ENCODE measurements around the gene UBLCP1.
"Not testable (repeated sequence)": the region's sequence is repeated elsewhere in the genome, so short reads cannot be mapped to it uniquely, and the experiment has no call there.

The UBLCP1 gene

DNA sequence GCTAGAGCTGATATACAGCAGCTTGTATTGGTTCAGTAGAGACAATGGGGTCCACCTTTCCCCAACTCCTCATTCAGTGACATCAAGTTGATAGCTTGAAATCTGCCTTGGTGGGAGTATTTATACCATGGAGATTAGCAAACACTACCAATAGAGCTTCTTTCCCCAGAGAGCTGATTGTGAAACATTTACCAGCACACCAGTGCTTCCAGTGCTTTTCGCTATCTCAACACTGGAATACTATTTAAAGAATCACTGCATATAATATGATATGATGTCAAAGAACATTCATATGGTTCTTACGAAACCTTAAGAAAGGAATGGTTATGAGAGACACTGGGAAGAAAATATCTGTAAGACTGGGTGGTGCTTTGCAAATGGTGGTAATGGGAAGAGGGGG lies 31.9 kb upstream of the UBLCP1 start:
- H3K4me1 ChIP-seq (ENCODE audit: control extremely low read depth in 1 of 4, control insufficient read depth in 4 of 4, insufficient read depth in 4 of 4, low read length in 3 of 4) = no peaks in the 10 kb centered on the region
- no peaks in the 10 kb centered on the region for H3K27me3 ChIP-seq (replicated peaks in 2 of 5; ENCODE audit: control insufficient read depth in 4 of 5, insufficient read depth in 5 of 5, low read length in 4 of 5)
- CTCF ChIA-PET = interaction anchor here (1.0 kb wide), 1 partner anchor 16 kb away, joined by 3 read pairs; no protein-coding TSS in a partner anchor
- POLR2A ChIA-PET = no interaction called here
- H3K4me3 ChIP-seq (ENCODE audit: control insufficient read depth in 1 of 7, extremely low read depth in 1 of 7, insufficient read depth in 4 of 7, low read depth in 2 of 7, low read length in 6 of 7) = no peak overlapping the region
- no peak overlapping the region for H3K27ac ChIP-seq (ENCODE audit: insufficient read depth in 1 of 2, low read depth in 1 of 2, low read length in 2 of 2, poor library complexity in 1 of 2, severe bottlenecking in 2 of 2)
- WGBS (ENCODE audit: insufficient coverage) = 100% methylated on average over 1 of the region's 2 CpGs
- DNase-seq = no peak
- H3K36me3 ChIP-seq (ENCODE audit: control insufficient read depth in 4 of 4, insufficient read depth in 4 of 4, low read length in 3 of 4) = no peaks in the 10 kb centered on the region
- H3K9me3 ChIP-seq (ENCODE audit: control extremely low read depth in 1 of 5, control insufficient read depth in 4 of 5, insufficient read depth in 2 of 5, low read depth in 1 of 5, low read length in 4 of 5) = no peaks in the 10 kb centered on the region

DNA sequence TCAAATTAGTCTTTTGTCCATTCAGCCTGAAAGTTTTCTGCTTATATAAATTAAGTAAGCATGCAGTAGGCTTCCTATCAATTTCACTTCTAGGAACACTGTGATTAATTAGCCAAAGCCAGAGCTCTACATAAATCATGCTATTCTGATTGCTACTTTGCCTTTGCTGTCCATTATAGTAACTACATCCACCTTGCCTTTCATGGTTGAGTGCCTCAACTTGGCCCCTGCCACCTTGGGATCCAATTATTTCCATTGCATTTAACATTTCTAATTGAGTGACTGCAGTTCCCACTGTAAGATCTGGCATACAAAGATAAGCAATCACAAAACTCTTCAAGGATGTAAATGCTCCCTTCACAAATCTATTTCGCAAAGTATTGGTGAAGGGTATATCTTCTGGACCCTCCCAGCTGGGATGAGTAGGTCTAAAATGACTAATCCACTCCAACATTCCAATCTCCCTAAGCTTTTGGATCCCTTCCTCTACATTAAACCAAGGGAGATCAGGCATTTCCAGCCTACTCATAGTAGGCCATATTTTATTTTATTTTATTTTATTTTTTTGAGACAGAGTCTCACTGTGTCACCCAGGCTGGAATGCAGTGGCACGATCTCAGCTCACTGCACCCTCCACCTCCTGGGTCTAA lies 27.1 kb upstream of the UBLCP1 start:
- not testable (repeated sequence) for H3K9me3 ChIP-seq (ENCODE audit: control extremely low read depth in 1 of 5, control insufficient read depth in 4 of 5, insufficient read depth in 2 of 5, low read depth in 1 of 5, low read length in 4 of 5); H3K27ac ChIP-seq (ENCODE audit: insufficient read depth in 1 of 2, low read depth in 1 of 2, low read length in 2 of 2, poor library complexity in 1 of 2, severe bottlenecking in 2 of 2); H3K4me3 ChIP-seq (ENCODE audit: control insufficient read depth in 1 of 7, extremely low read depth in 1 of 7, insufficient read depth in 4 of 7, low read depth in 2 of 7, low read length in 6 of 7); H3K4me1 ChIP-seq (ENCODE audit: control extremely low read depth in 1 of 4, control insufficient read depth in 4 of 4, insufficient read depth in 4 of 4, low read length in 3 of 4); DNase-seq; H3K27me3 ChIP-seq (replicated peaks in 2 of 5; ENCODE audit: control insufficient read depth in 4 of 5, insufficient read depth in 5 of 5, low read length in 4 of 5); H3K36me3 ChIP-seq (ENCODE audit: control insufficient read depth in 4 of 4, insufficient read depth in 4 of 4, low read length in 3 of 4)
- no CpG with 5 or more reads among the region's 2 CpGs for WGBS (ENCODE audit: insufficient coverage)
- POLR2A ChIA-PET = interaction anchor here (0.6 kb wide), 1 partner anchor 15 kb away, joined by 4 read pairs; no protein-coding TSS in a partner anchor
- CTCF ChIA-PET = interaction anchor here (0.8 kb wide), 1 partner anchor 20 kb away, joined by 3 read pairs; no protein-coding TSS in a partner anchor

- no peaks in the 10 kb centered on the region for H3K9me3 ChIP-seq (ENCODE audit: control extremely low read depth in 1 of 5, control insufficient read depth in 4 of 5, insufficient read depth in 2 of 5, low read depth in 1 of 5, low read length in 4 of 5)
- H3K27ac ChIP-seq (ENCODE audit: insufficient read depth in 1 of 2, low read depth in 1 of 2, low read length in 2 of 2, poor library complexity in 1 of 2, severe bottlenecking in 2 of 2) = no peak overlapping the region
- no peak overlapping the region for H3K4me3 ChIP-seq (ENCODE audit: control insufficient read depth in 1 of 7, extremely low read depth in 1 of 7, insufficient read depth in 4 of 7, low read depth in 2 of 7, low read length in 6 of 7)
- POLR2A ChIA-PET = no interaction called here
- 100% methylated on average over 3 of the region's 4 CpGs for WGBS (ENCODE audit: insufficient coverage)
- DNase-seq = peak in 2 of 3 donors; percentile 13 to 29
- no peaks in the 10 kb centered on the region for H3K36me3 ChIP-seq (ENCODE audit: control insufficient read depth in 4 of 4, insufficient read depth in 4 of 4, low read length in 3 of 4)
- H3K4me1 ChIP-seq (ENCODE audit: control extremely low read depth in 1 of 4, control insufficient read depth in 4 of 4, insufficient read depth in 4 of 4, low read length in 3 of 4) = peaks cover 4 to 20% (median 8%) of the 10 kb centered on the region in 4 experiments
- H3K27me3 ChIP-seq (replicated peaks in 2 of 5; ENCODE audit: control insufficient read depth in 4 of 5, insufficient read depth in 5 of 5, low read length in 4 of 5) = no peaks in the 10 kb centered on the region
- CTCF ChIA-PET = interaction anchor here (0.5 to 1.4 kb wide), 2 partner anchors 78 to 1372 kb away, joined by 3 read pairs; no protein-coding TSS in a partner anchor
Observed at GRCh38 chr5:159240301-159240870, 22.7 kb upstream of the UBLCP1 start.

GRCh38 chr5:159241946-159242552 lies 21.0 kb upstream of the UBLCP1 start:
- ChIA-PET CTCF (interaction anchor here (1.3 kb wide), 1 partner anchor 14 kb away, joined by 3 read pairs; no protein-coding TSS in a partner anchor), POLR2A (no interaction called here)
- Histone ChIP-seq H3K4me3 (ENCODE audit: control insufficient read depth in 1 of 7, extremely low read depth in 1 of 7, insufficient read depth in 4 of 7, low read depth in 2 of 7, low read length in 6 of 7) (no peak overlapping the region), H3K36me3 (ENCODE audit: control insufficient read depth in 4 of 4, insufficient read depth in 4 of 4, low read length in 3 of 4) (no peaks in the 10 kb centered on the region), H3K4me1 (ENCODE audit: control extremely low read depth in 1 of 4, control insufficient read depth in 4 of 4, insufficient read depth in 4 of 4, low read length in 3 of 4) (peaks cover 4 to 20% (median 8%) of the 10 kb centered on the region in 4 experiments), H3K27ac (ENCODE audit: insufficient read depth in 1 of 2, low read depth in 1 of 2, low read length in 2 of 2, poor library complexity in 1 of 2, severe bottlenecking in 2 of 2) (no peak overlapping the region), H3K27me3 (replicated peaks in 2 of 5; ENCODE audit: control insufficient read depth in 4 of 5, insufficient read depth in 5 of 5, low read length in 4 of 5) (no peaks in the 10 kb centered on the region), H3K9me3 (ENCODE audit: control extremely low read depth in 1 of 5, control insufficient read depth in 4 of 5, insufficient read depth in 2 of 5, low read depth in 1 of 5, low read length in 4 of 5) (no peaks in the 10 kb centered on the region)
- DNase-seq = peak in 2 of 3 donors; percentile 36 to 53
- 0% methylated on average over 1 of the region's 2 CpGs for WGBS (ENCODE audit: insufficient coverage)

DNA sequence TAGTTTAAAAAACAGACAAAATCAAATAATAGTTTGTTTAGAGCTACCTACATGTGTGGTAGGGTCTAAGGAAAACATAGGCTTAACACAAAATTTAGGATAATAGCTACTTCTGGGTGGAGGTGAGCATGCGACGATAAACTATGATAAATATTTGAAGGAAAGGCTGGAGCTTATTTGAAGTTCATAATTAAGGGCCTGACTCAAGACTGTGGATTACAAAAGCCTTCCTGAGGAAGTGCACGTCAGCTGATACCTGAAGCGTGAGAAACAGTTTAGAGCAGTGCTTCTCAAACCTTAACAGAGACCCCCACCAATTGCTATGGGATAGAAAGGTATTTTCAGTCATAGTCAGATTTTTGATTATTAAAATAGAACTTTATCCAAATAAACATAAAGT lies 20.4 kb upstream of the UBLCP1 start:
- no peak overlapping the region for H3K27ac ChIP-seq (ENCODE audit: insufficient read depth in 1 of 2, low read depth in 1 of 2, low read length in 2 of 2, poor library complexity in 1 of 2, severe bottlenecking in 2 of 2)
- DNase-seq = peak; percentile 30 to 71 (median 58)
- no peaks in the 10 kb centered on the region for H3K36me3 ChIP-seq (ENCODE audit: control insufficient read depth in 4 of 4, insufficient read depth in 4 of 4, low read length in 3 of 4)
- POLR2A ChIA-PET = no interaction called here
- CTCF ChIA-PET = interaction anchor here (0.7 to 1.3 kb wide), 2 partner anchors 14 to 19 kb away, joined by 3 read pairs; no protein-coding TSS in a partner anchor
- no peak overlapping the region for H3K4me3 ChIP-seq (ENCODE audit: control insufficient read depth in 1 of 7, extremely low read depth in 1 of 7, insufficient read depth in 4 of 7, low read depth in 2 of 7, low read length in 6 of 7)
- no peaks in the 10 kb centered on the region for H3K27me3 ChIP-seq (replicated peaks in 2 of 5; ENCODE audit: control insufficient read depth in 4 of 5, insufficient read depth in 5 of 5, low read length in 4 of 5)
- no peaks in the 10 kb centered on the region for H3K9me3 ChIP-seq (ENCODE audit: control extremely low read depth in 1 of 5, control insufficient read depth in 4 of 5, insufficient read depth in 2 of 5, low read depth in 1 of 5, low read length in 4 of 5)
- WGBS (ENCODE audit: insufficient coverage) = 10% methylated on average over 3 of the region's 4 CpGs
- peaks cover 4 to 20% (median 8%) of the 10 kb centered on the region in 4 experiments for H3K4me1 ChIP-seq (ENCODE audit: control extremely low read depth in 1 of 4, control insufficient read depth in 4 of 4, insufficient read depth in 4 of 4, low read length in 3 of 4)

GRCh38 chr5:159243385-159243784 lies 19.7 kb upstream of the UBLCP1 start:
- ChIA-PET CTCF (interaction anchor here (0.7 to 1.3 kb wide), 2 partner anchors 13 to 18 kb away, joined by 3 read pairs; no protein-coding TSS in a partner anchor), POLR2A (no interaction called here)
- no peak for DNase-seq
- H3K4me1 ChIP-seq (ENCODE audit: control extremely low read depth in 1 of 4, control insufficient read depth in 4 of 4, insufficient read depth in 4 of 4, low read length in 3 of 4) = peaks cover 4 to 20% (median 8%) of the 10 kb centered on the region in 4 experiments
- H3K9me3 ChIP-seq (ENCODE audit: control extremely low read depth in 1 of 5, control insufficient read depth in 4 of 5, insufficient read depth in 2 of 5, low read depth in 1 of 5, low read length in 4 of 5) = no peaks in the 10 kb centered on the region
- no peak overlapping the region for H3K4me3 ChIP-seq (ENCODE audit: control insufficient read depth in 1 of 7, extremely low read depth in 1 of 7, insufficient read depth in 4 of 7, low read depth in 2 of 7, low read length in 6 of 7)
- no peaks in the 10 kb centered on the region for H3K36me3 ChIP-seq (ENCODE audit: control insufficient read depth in 4 of 4, insufficient read depth in 4 of 4, low read length in 3 of 4)
- H3K27ac ChIP-seq (ENCODE audit: insufficient read depth in 1 of 2, low read depth in 1 of 2, low read length in 2 of 2, poor library complexity in 1 of 2, severe bottlenecking in 2 of 2) = no peak overlapping the region
- H3K27me3 ChIP-seq (replicated peaks in 2 of 5; ENCODE audit: control insufficient read depth in 4 of 5, insufficient read depth in 5 of 5, low read length in 4 of 5) = no peaks in the 10 kb centered on the region

GRCh38 chr5:159244163-159244562 lies 18.9 kb upstream of the UBLCP1 start:
- CTCF ChIA-PET = interaction anchor here (0.7 kb wide), 1 partner anchor 13 kb away, joined by 3 read pairs; no protein-coding TSS in a partner anchor
- DNase-seq = peak in 1 of 3 donors; percentile 9
- H3K9me3 ChIP-seq (ENCODE audit: control extremely low read depth in 1 of 5, control insufficient read depth in 4 of 5, insufficient read depth in 2 of 5, low read depth in 1 of 5, low read length in 4 of 5) = no peaks in the 10 kb centered on the region
- no peak overlapping the region for H3K4me3 ChIP-seq (ENCODE audit: control insufficient read depth in 1 of 7, extremely low read depth in 1 of 7, insufficient read depth in 4 of 7, low read depth in 2 of 7, low read length in 6 of 7)
- no peak overlapping the region for H3K27ac ChIP-seq (ENCODE audit: insufficient read depth in 1 of 2, low read depth in 1 of 2, low read length in 2 of 2, poor library complexity in 1 of 2, severe bottlenecking in 2 of 2)
- no peaks in the 10 kb centered on the region for H3K36me3 ChIP-seq (ENCODE audit: control insufficient read depth in 4 of 4, insufficient read depth in 4 of 4, low read length in 3 of 4)
- no peaks in the 10 kb centered on the region for H3K27me3 ChIP-seq (replicated peaks in 2 of 5; ENCODE audit: control insufficient read depth in 4 of 5, insufficient read depth in 5 of 5, low read length in 4 of 5)
- WGBS (ENCODE audit: insufficient coverage) = no CpG with 5 or more reads among the region's 3 CpGs
- peaks cover 4 to 20% (median 8%) of the 10 kb centered on the region in 4 experiments for H3K4me1 ChIP-seq (ENCODE audit: control extremely low read depth in 1 of 4, control insufficient read depth in 4 of 4, insufficient read depth in 4 of 4, low read length in 3 of 4)
- POLR2A ChIA-PET = no interaction called here

All from common myeloid progenitor, CD34-positive (primary cell).